Activated CD8-positive, alpha-beta memory T cell treated with anti-CD3 and anti-CD28 coated beads for 1 hour (primary cell): ENCODE measurements around the gene ONECUT1.
"Not testable (repeated sequence)": the region's sequence is repeated elsewhere in the genome, so short reads cannot be mapped to it uniquely, and the experiment has no call there.

ENCODE experiments used
- DNase-seq, 2 donors: peaks; one replicate each; pipeline ENCODE4 v3.0.0-alpha.2; 2020; ENCODE audit warnings: low read depth in 1 of 2; ENCODE audit errors: extremely low read depth in 1 of 2

The ONECUT1 gene

GRCh38 chr15:52790169-52790708 is at the start of gene ONECUT1:
Gene ONECUT1 (minus strand): TSS chr15:52790336. CDS start chr15:52789884, 452 bp downstream.
- peak in 1 of 2 donors; percentile 11 for DNase-seq

DNA sequence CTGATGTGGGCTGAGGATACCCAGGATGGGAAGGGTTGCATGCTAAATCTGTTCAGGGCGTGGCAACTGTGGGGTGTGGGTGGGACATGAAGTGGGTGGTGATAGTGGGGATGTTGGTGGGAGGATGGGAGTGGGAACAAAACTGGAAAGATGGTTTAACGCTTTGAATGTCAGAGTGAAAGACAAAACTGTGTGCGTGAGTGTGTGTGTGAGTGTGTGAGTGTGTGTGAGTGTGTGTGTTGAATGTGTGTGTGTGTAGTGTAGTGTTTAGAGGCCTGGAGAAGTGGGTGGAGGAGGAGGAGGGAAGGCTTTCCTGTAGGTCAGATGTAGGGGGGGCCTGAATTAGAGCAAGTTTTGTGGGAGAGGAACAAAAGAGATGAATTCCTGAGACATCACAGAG is 44.2 kb upstream of the ONECUT1 start:
- no peak for DNase-seq

- not testable (repeated sequence) for DNase-seq
Observed at GRCh38 chr15:52824169-52824942, 34.2 kb upstream of the ONECUT1 start.

DNA sequence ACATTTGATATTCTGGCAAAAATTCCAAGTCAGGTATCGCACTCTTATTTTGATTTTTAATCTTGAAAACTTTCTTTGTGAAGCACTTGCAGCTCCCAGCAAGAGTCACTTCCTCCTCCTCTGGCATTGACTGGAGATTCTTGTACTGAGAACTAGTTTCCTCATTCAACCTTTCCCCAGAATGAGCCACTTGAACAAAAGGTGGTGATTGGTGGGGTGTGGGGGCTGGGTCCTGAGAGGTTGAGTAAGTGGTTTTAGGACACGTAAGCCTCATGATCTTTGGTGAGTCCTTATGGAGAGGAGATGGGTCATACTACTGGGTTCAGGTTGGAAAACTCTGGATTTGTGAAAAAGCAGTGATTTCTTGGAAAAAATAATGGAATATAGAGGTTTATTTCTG is 32.3 kb upstream of the ONECUT1 start:
- DNase-seq, result no peak

DNA sequence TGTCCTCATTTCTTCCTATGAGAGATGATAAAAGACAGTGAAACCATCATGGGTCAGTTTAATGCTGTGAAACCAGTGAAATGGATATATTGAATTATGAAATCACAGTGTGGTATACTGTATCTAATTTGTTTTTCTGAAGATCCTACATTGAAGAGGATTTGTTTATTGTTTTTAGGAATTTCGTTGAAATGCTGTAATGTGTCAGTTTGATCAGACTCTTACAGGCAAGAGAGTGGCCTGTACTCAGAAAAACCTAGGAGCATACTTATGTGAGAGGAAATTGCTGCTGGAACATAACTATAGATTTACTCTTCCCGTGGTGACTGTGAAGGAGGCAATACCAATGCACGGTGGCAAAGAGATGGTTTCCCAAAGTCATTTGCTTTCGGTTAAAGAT is 29.1 kb upstream of the ONECUT1 start:
- DNase-seq, result no peak

DNA sequence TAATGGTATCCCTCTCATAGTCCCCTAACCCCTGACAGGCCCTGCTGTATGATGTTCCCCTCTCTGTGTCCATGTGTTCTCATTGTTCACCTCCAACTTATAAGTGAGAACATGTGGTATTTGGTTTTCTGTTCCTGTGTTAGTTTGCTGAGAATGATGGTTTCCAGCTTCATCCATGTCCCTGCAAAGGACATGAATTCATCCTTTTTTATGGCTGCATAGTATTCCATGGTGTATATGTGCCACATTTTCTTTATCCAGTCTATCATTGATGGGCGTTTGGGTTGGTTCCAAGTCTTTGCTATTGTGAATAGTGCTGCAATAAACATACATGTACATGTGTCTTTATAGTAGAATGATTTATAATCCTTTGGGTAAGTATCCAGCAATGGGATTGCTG is 25.8 kb upstream of the ONECUT1 start:
- not testable (repeated sequence) for DNase-seq

DNA sequence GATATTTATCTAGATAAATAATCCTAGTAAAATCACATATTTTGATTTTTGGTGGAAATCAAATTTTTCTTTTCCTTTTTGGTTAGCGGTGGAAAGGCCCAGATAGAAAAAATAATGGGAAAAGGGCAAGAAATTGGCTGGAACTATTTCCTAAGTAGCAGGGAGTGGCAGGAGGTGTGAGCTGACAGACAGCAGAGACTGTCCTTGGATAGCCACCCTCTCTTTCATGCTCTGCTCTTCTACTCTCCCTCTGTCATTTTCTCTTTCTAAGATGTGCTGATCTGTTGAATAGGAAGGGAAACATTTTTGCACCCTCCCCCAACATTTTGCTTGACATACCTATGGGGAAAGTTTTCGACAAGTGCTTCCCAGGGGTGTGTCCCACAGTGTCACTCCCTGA is 18.9 kb upstream of the ONECUT1 start:
- DNase-seq, result no peak

- no peak for DNase-seq
Observed at GRCh38 chr15:52808441-52808840, 18.3 kb upstream of the ONECUT1 start.

DNA sequence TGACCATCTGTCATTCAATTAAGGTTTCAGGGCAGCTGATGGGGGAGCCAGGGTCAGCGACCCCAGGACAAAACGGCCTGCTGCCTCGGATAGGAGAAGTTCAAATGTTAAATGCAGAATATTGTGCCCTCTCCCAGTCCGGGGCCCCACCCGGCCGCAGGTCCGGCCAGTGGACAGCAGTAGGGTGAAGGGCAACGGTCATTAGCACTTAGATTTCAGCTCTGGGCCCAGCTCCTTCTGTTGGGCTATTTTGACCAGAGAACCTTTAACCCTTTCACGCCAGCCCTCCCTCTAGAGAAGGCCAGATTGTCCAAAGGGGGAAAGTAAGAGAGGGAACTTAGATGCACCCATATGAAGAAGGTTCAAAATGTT is 16.1 kb upstream of the ONECUT1 start:
- DNase-seq, result no peak

DNA sequence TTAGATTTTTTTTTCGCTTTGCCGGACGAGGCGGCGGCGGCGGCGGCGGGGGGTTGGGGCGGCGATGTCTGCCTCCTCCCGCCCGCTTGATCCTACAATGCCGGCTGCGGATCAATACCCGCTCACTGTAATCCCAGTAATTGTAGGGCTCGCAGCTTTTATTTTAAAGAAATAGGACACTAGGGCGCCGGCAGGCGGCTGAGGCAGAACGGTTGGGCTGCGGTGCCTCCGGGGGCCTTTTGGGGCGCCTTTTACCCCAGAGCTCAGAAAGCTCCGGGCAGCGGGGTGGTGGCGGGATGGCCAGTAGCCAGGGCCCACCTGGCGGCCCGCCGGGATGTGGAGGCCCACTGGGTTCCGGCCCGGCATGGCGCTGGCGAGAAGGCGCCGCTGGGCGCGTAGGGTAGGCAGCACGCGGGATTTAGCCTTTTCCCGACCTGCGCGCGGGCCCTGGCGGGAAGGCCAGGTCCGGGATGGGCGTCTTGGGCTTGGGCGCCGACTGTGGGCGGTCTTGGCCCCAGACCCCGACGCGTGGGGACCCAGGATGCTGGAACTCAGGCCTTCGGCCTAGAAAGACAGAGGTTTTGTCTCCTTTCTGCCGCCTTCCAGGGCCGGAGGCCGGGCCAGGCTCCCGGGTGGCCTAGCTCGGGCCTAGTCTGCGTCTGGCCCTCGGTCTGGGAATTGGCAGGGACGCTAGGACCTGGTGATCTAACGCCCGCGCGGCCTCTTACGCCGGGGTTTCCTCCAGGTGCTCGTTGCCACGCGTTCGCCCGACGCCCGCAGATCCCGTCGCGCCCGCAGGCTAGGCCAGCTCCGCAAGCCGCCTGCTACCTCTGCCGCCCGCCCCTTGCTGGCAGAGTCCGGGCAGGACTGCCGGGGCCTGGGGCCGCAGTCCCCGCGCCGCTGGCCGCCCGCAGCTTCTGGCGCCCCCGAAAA is 15.5 kb upstream of the ONECUT1 start:
- DNase-seq, result no peak

- no peak for DNase-seq
Observed at GRCh38 chr15:52804526-52805081, 14.5 kb upstream of the ONECUT1 start.

DNA sequence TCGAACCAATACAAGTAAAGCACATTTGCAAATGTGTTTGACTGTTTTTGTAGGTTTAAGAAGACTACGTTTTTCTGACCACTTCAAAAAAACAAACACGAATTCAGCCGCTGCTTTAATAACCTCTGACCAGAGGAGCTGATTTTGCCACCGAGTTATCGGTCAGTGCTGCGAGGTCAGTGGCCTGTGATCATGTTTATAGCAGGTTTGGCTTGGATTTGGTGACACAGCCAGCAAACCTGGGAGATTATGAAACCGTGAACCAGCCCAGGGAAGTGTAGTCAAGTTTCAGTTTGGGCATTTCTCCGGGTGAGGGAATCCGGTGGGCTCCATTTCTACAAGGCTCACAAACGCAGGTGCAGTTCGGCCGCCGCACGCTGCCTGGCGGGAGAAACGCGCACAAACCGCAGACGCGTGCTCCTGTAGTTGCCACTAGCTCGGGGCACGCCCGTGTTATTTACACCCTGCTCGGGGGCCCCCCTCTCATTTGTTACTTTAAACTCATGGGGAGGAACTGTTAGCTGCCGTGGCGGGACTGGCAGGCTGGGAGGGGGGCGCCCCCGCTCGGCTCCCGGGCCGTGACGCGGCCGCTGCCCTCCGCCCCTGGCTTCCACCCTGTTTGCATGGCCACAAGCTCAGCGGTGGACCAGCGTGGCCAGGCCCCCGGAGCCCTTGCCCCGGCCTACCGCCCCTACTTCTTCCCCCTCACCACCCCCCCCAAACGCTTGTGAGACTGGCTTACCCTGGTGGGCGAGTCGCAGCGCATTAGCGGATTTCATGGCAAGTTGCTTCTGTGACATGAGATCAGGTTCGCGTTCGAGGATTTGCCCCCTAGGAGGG is 13.6 kb upstream of the ONECUT1 start:
- no peak for DNase-seq

DNA sequence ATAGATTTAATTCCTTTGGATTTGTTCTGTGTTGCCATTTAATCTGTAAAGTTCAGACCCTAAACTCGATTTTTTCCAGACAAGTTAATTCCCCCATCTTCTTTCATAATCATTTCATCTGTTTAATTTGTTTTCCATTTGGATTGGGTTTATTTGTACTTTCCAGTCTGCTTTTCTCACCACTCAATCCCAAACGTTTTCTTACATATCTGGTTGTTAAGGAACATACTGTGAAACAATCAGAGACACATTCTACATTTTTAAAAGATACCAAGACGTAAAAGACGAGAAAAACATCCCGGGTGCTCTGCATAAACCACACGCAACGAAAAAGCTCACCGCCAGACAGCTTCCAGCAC is 13.0 kb upstream of the ONECUT1 start:
- no peak for DNase-seq

DNA sequence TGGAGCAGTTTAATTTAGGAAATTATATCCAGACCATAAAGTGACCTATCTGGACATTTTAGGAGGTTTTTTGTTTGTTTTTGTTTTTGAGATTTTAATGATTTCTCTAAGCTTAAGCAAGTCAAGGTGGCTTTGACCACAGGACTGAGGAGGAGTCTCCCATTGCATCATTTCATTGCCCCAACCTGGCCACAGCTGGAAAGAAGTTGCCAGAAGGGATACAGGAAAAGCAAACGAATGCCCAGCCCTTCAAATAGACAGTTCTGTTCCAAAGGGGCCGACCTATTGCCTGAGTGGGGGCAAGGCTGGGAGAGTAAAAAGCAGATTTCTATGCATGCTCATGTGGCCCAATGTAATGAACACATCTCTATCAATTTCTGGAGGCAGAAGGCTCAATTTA is 12.0 kb upstream of the ONECUT1 start:
- DNase-seq, result no peak

DNA sequence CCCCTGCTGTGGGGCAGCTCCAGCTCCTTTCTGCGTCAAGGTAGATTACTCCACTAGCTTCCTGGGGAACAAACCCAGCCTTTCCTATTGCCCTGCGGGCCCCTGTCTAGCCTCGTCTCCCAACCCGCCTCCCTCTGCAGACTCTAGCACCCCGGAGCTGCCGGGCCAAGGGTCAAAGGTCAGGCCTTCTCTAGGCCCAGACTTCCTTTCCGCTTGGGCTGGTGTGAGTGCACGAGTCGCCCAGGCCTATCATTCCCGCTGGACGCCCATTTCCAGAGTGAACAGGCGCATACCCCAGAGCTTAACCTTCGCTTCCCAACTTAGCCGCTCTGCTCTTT is 11.6 kb upstream of the ONECUT1 start:
- no peak for DNase-seq

GRCh38 chr15:52800828-52801747 is 11.0 kb upstream of the ONECUT1 start:
- no peak for DNase-seq

GRCh38 chr15:52799145-52799811 is 9.1 kb upstream of the ONECUT1 start:
- DNase-seq, result no peak

GRCh38 chr15:52798529-52799101 is 8.5 kb upstream of the ONECUT1 start:
- no peak for DNase-seq
